Peyer's patch (tissue), 4 donors: ENCODE measurements around the gene METAP1D. TPM values are rescaled to one million over a fixed set of nuclear protein-coding genes. Genes with fewer than 3 reads are reported as not detected.

Experiments
- DNase-seq, 3 donors: peaks; one replicate each; pipeline ENCODE4 v3.0.0-alpha.2; 2017 to 2019
- H3K27ac ChIP-seq, 4 donors: fragments of 200-600 bp; sonication (generic); one replicate each; pipeline ENCODE4 v1.5.1; 2016 to 2019
- H3K27me3 ChIP-seq, 2 donors: fragments of 200-600 bp; sonication (generic); one replicate each; pipeline ENCODE4 v1.5.1; 2019
- H3K36me3 ChIP-seq, 3 donors: fragments of 200-600 bp; sonication (generic); one replicate each; pipeline ENCODE4 v1.5.1; 2016 to 2019
- H3K4me1 ChIP-seq, 4 donors: fragments of 200-600 bp; sonication (generic); one replicate each; pipeline ENCODE4 v1.5.1; 2016 to 2019
- H3K4me3 ChIP-seq, 4 donors: fragments of 200-600 bp; sonication (generic); 1 replicate in 3 of 4; 2 replicates in 1 of 4; pipeline ENCODE4 v1.5.1; 2016 to 2019; ENCODE audit warnings: mild to moderate bottlenecking in 1 of 4
- H3K9me3 ChIP-seq, 4 donors: fragments of 200-600 bp; sonication (generic); one replicate each; pipeline ENCODE4 v1.5.1; 2016 to 2019; ENCODE audit warnings: mild to moderate bottlenecking in 1 of 4
- CTCF ChIP-seq, 6 experiments: fragments of 450-650 bp in 4 of 6; fragments of 200-600 bp in 2 of 6; sonication (generic) in 1 of 6; IDR thresholded peaks; one replicate each; pipeline ENCODE4 v1.5.1; 2017 to 2019; ENCODE audit warnings: antibody characterized with exemption in 6 of 6, mild to moderate bottlenecking in 3 of 6, moderate library complexity in 1 of 6
- POLR2A ChIP-seq, 2 donors: fragments of 450-650 bp; IDR thresholded peaks; one replicate each; pipeline ENCODE4 v1.5.1; 2017; ENCODE audit warnings: antibody characterized with exemption in 2 of 2, mild to moderate bottlenecking in 2 of 2, moderate library complexity in 2 of 2
- total RNA-seq, 4 donors: library from RNA; depleted of rRNA; stranded (reverse); fragments of >200 nt; gene quantifications; one replicate each; pipeline ENCODE4 v1.1.0, GENCODE V29; 2016

METAP1D gene
- 10 to 100 TPM in 1 of 4 donors, 1 to 10 TPM in 3; 3.3 to 33.0 (median 6.5) TPM for total RNA-seq

GRCh38 chr2:171999604-172000469 is at the start of gene METAP1D:
METAP1D (plus strand) TSS chr2:171999953; CDS start chr2:171999970, 17 bp downstream.
- Histone ChIP-seq H3K27ac (peak within 1 kb of the TSS; percentile 6 to 70 (median 31)), H3K27me3 (no peaks in the 10 kb centered on the region), H3K4me3 (peak within 1 kb of the TSS; percentile 51 to 80 (median 71)), H3K36me3 (no peaks in the 10 kb centered on the region), H3K4me1 (peaks cover 0 to 7% (median 3%) of the 10 kb centered on the region in 4 donors), H3K9me3 (no peaks in the 10 kb centered on the region)
- peak in 1 of 2 donors; percentile 24 for TF ChIP-seq POLR2A (IDR thresholded peaks at IDR 0.05)
- TF ChIP-seq CTCF (IDR thresholded peaks at IDR 0.05) = no peak
- DNase-seq = peak; percentile 84 to 94 (median 93)

GRCh38 chr2:171952276-171952675 is 47.5 kb upstream of the METAP1D start:
- H3K36me3 ChIP-seq = peaks cover 0 to 10% (median 0%) of the 10 kb centered on the region in 3 donors
- no peaks in the 10 kb centered on the region for H3K27me3 ChIP-seq
- no peak overlapping the region for H3K4me3 ChIP-seq
- H3K9me3 ChIP-seq = no peaks in the 10 kb centered on the region
- TF ChIP-seq CTCF (IDR thresholded peaks at IDR 0.05) (no peak), POLR2A (IDR thresholded peaks at IDR 0.05) (no peak)
- no peaks in the 10 kb centered on the region for H3K4me1 ChIP-seq
- H3K27ac ChIP-seq = no peak overlapping the region
- DNase-seq = no peak

- no peak overlapping the region for H3K27ac ChIP-seq
- no peak for TF ChIP-seq CTCF (IDR thresholded peaks at IDR 0.05)
- no peak for TF ChIP-seq POLR2A (IDR thresholded peaks at IDR 0.05)
These were observed 47.0 kb upstream of the METAP1D start for GRCh38 chr2:171952748-171953147.

GRCh38 chr2:171956135-171956825 is 43.5 kb upstream of the METAP1D start:
- no peak for TF ChIP-seq POLR2A (IDR thresholded peaks at IDR 0.05)
- TF ChIP-seq CTCF (IDR thresholded peaks at IDR 0.05) = no peak
- H3K4me1 ChIP-seq = no peaks in the 10 kb centered on the region
- no peak for DNase-seq
- H3K36me3 ChIP-seq = peaks cover 0 to 4% (median 0%) of the 10 kb centered on the region in 3 donors
- H3K27me3 ChIP-seq = no peaks in the 10 kb centered on the region
- no peak overlapping the region for H3K27ac ChIP-seq
- H3K9me3 ChIP-seq = no peaks in the 10 kb centered on the region
- H3K4me3 ChIP-seq = no peak overlapping the region

More at GRCh38 chr2:171952748-171953147, 47.0 kb upstream of the METAP1D start:
- Histone ChIP-seq H3K36me3 (peaks cover 0 to 10% (median 0%) of the 10 kb centered on the region in 3 donors), H3K4me3 (no peak overlapping the region), H3K4me1 (no peaks in the 10 kb centered on the region), H3K27me3 (no peaks in the 10 kb centered on the region), H3K9me3 (no peaks in the 10 kb centered on the region)
- no peak for DNase-seq

- Histone ChIP-seq H3K27me3 (no peaks in the 10 kb centered on the region), H3K27ac (no peak overlapping the region), H3K36me3 (peaks cover 0 to 4% (median 0%) of the 10 kb centered on the region in 3 donors), H3K9me3 (no peaks in the 10 kb centered on the region), H3K4me1 (no peaks in the 10 kb centered on the region), H3K4me3 (no peak overlapping the region)
- TF ChIP-seq CTCF (IDR thresholded peaks at IDR 0.05) (peak in 1 of 6 experiments; percentile 12), POLR2A (IDR thresholded peaks at IDR 0.05) (no peak)
- no peak for DNase-seq
These were observed 42.7 kb upstream of the METAP1D start for GRCh38 chr2:171957061-171957460.
